Lung (tissue), 12 donors: Measurements from ENCODE around the gene PROB1. TPM values are rescaled to one million over a fixed set of nuclear protein-coding genes. Genes with fewer than 3 reads are reported as not detected.

ENCODE experiments used
- ATAC-seq: fragments of 200-7000 bp; cut with Tn5 transposase; one replicate; pipeline ENCODE4 v1.9.1; 2020; ENCODE audit warnings: moderate number of reproducible peaks; ENCODE audit not compliant: insufficient read depth, low FRiP score
- DNase-seq, 3 donors: peaks; one replicate each; pipeline ENCODE4 v3.0.0-alpha.2; 2013 to 2017
- H3K27ac ChIP-seq, 2 donors: one replicate each; pipeline ENCODE4 v1.5.1; 2013; ENCODE audit warnings: mild to moderate bottlenecking in 2 of 2, moderate library complexity in 2 of 2, control low read depth in 1 of 2, inconsistent platforms in 1 of 2, low read depth in 1 of 2, low read length in 1 of 2
- H3K27me3 ChIP-seq, 3 donors: one replicate each; pipeline ENCODE4 v1.5.1; 2013; ENCODE audit warnings: low read length in 2 of 3; ENCODE audit not compliant: control insufficient read depth in 3 of 3, insufficient read depth in 3 of 3
- H3K36me3 ChIP-seq, 4 donors: one replicate each; pipeline ENCODE4 v1.5.1; 2013; ENCODE audit warnings: low read length in 4 of 4, mild to moderate bottlenecking in 1 of 4, moderate library complexity in 1 of 4; ENCODE audit not compliant: control insufficient read depth in 4 of 4, insufficient read depth in 4 of 4
- H3K4me1 ChIP-seq, 5 donors: one replicate each; pipeline ENCODE4 v1.5.1; 2013; ENCODE audit warnings: low read length in 5 of 5, mild to moderate bottlenecking in 2 of 5, moderate library complexity in 1 of 5; ENCODE audit not compliant: control insufficient read depth in 5 of 5, insufficient read depth in 5 of 5
- H3K4me3 ChIP-seq: one replicate; pipeline ENCODE4 v1.5.1; 2013; ENCODE audit warnings: mild to moderate bottlenecking, control low read depth, moderate library complexity
- H3K9ac ChIP-seq, 2 donors: one replicate each; pipeline ENCODE4 v1.5.1; 2013; ENCODE audit warnings: low read length in 2 of 2, control low read depth in 1 of 2; ENCODE audit not compliant: insufficient read depth in 1 of 2
- H3K9me3 ChIP-seq, 4 donors: one replicate each; pipeline ENCODE4 v1.5.1; 2013; ENCODE audit warnings: low read length in 3 of 4, mild to moderate bottlenecking in 1 of 4, moderate library complexity in 1 of 4; ENCODE audit not compliant: control insufficient read depth in 4 of 4, insufficient read depth in 3 of 4
- CTCF ChIP-seq: IDR thresholded peaks from 2 replicates; pipeline ENCODE4 v1.5.1; 2012; ENCODE audit warnings: mild to moderate bottlenecking; ENCODE audit errors: control extremely low read depth, extremely low read depth
- WGBS, 2 donors: extraction: QIAGEN DNeasy Blood & Tissue Kit; methylation state at CpG; one replicate each; pipeline ENCODE4 v1.1.7; 2013; 5-methylcytosine and 5-hydroxymethylcytosine counted together
- polyA plus RNA-seq, 2 donors: library from polyadenylated mRNA; stranded (reverse); fragments of 200-250 nt; gene quantifications; one replicate each; pipeline ENCODE4 v1.2.1, GENCODE V29; 2013
- total RNA-seq, 2 donors: library from RNA; depleted of rRNA in 1 of 2; stranded (reverse); fragments of >200 nt in 1 of 2; gene quantifications; one replicate each; pipeline ENCODE4 v1.2.1, GENCODE V29; 2014 to 2021
- donor health status: control.
- donor health status: control.
- donor health status: Bipolar disorder and iron deficiency.
- donor health status: healthy.
- donor health status: DM: yes; HTN: yes; CAD: no.

Gene PROB1
- total and polyA plus RNA-seq, 4 donors = 0.33 to 2.2 (median 0.72) TPM

GRCh38 chr5:139378941-139379361 is 16.0 kb downstream of the PROB1 start:
- H3K36me3 ChIP-seq = peaks cover 0 to 8% (median 1%) of the 10 kb centered on the region in 4 donors
- no peak for TF ChIP-seq CTCF
- ATAC-seq = no peak
- no peaks in the 10 kb centered on the region for H3K27me3 ChIP-seq
- DNase-seq = no peak
- no peak overlapping the region for H3K9ac ChIP-seq
- H3K4me1 ChIP-seq = peaks cover 0 to 6% (median 0%) of the 10 kb centered on the region in 5 donors
- no peaks in the 10 kb centered on the region for H3K9me3 ChIP-seq
- H3K4me3 ChIP-seq = no peak overlapping the region
- H3K27ac ChIP-seq = no peak overlapping the region
- WGBS, 2 donors = 76 to 81% methylated on average over 13 of the region's 13 CpGs

GRCh38 chr5:139378101-139378825 is 16.6 kb downstream of the PROB1 start:
- 72 to 74% methylated on average over 47 of the region's 47 CpGs for WGBS, 2 donors
- no peak for ATAC-seq
- H3K9ac ChIP-seq = no peak overlapping the region
- peaks cover 0 to 3% (median 0%) of the 10 kb centered on the region in 5 donors for H3K4me1 ChIP-seq
- H3K9me3 ChIP-seq = no peaks in the 10 kb centered on the region
- TF ChIP-seq CTCF = no peak
- no peak overlapping the region for H3K4me3 ChIP-seq
- DNase-seq = no peak
- no peak overlapping the region for H3K27ac ChIP-seq
- H3K36me3 ChIP-seq = peaks cover 0 to 11% (median 5%) of the 10 kb centered on the region in 4 donors
- H3K27me3 ChIP-seq = no peaks in the 10 kb centered on the region

GRCh38 chr5:139377226-139377625 is 17.7 kb downstream of the PROB1 start:
- Histone ChIP-seq H3K9ac (no peak overlapping the region), H3K27me3 (no peaks in the 10 kb centered on the region), H3K36me3 (peaks cover 0 to 12% (median 6%) of the 10 kb centered on the region in 4 donors), H3K9me3 (no peaks in the 10 kb centered on the region), H3K4me3 (no peak overlapping the region), H3K4me1 (peaks cover 0 to 3% (median 0%) of the 10 kb centered on the region in 5 donors), H3K27ac (no peak overlapping the region)
- ATAC-seq = no peak
- no peak for DNase-seq
- TF ChIP-seq CTCF = no peak
- WGBS, 2 donors = 86 to 95% methylated on average over 3 of the region's 3 CpGs
